GM10266 (cell line): ENCODE results near the gene SUPT6H.
A peak's percentile ranks its signal among the peaks of the same experiment; 100 is the strongest.

Experiments used
- DNase-seq: peaks from one replicate; pipeline ENCODE4 v3.0.0; 2012; ENCODE audit errors: extremely low spot score
- CTCF ChIP-seq: IDR thresholded peaks from 2 replicates; pipeline ENCODE4 v1.5.1; 2012; ENCODE audit warnings: mild to moderate bottlenecking, low read depth; ENCODE audit not compliant: control insufficient read depth, insufficient read depth; ENCODE audit errors: missing control alignments

The SUPT6H gene

GRCh38 chr17:28725166-28725659, 63.2 kb downstream of the SUPT6H start:
- DNase-seq = no peak
- TF ChIP-seq CTCF = no peak

- DNase-seq = no peak
- TF ChIP-seq CTCF = no peak
These were observed 63.7 kb downstream of the SUPT6H start for GRCh38 chr17:28725660-28726225.

GRCh38 chr17:28726226-28726626, 64.2 kb downstream of the SUPT6H start, which contains the start of gene TLCD1:
Gene TLCD1, minus strand, starts transcription at chr17:28726233. Its CDS starts 136 bp downstream, at chr17:28726097.
- DNase-seq = peak; percentile 88
- no peak for TF ChIP-seq CTCF

GRCh38 chr17:28726627-28727491, 64.9 kb downstream of the SUPT6H start:
- peak; percentile 91 for DNase-seq
- TF ChIP-seq CTCF = peak; percentile 99

GRCh38 chr17:28728364-28729200, 66.6 kb downstream of the SUPT6H start, which contains the start of gene NEK8:
Gene NEK8, plus strand, starts transcription at chr17:28728788. Its CDS starts 26 bp downstream, at chr17:28728814.
- DNase-seq = peak; percentile 88
- TF ChIP-seq CTCF = no peak

- no peak for TF ChIP-seq CTCF
- no peak for DNase-seq
These were observed 67.9 kb downstream of the SUPT6H start for GRCh38 chr17:28729950-28730330.
